Peyer's patch (tissue), 4 donors: Measurements from ENCODE around the gene ABHD2.

Source experiments
- CTCF ChIP-seq, 6 experiments: fragments of 450-650 bp in 4 of 6; fragments of 200-600 bp in 2 of 6; sonication (generic) in 1 of 6; IDR thresholded peaks; one replicate each; pipeline ENCODE4 v1.5.1; 2017 to 2019; ENCODE audit warnings: antibody characterized with exemption in 6 of 6, mild to moderate bottlenecking in 3 of 6, moderate library complexity in 1 of 6
- POLR2A ChIP-seq, 2 donors: fragments of 450-650 bp; IDR thresholded peaks; one replicate each; pipeline ENCODE4 v1.5.1; 2017; ENCODE audit warnings: antibody characterized with exemption in 2 of 2, mild to moderate bottlenecking in 2 of 2, moderate library complexity in 2 of 2

DNA sequence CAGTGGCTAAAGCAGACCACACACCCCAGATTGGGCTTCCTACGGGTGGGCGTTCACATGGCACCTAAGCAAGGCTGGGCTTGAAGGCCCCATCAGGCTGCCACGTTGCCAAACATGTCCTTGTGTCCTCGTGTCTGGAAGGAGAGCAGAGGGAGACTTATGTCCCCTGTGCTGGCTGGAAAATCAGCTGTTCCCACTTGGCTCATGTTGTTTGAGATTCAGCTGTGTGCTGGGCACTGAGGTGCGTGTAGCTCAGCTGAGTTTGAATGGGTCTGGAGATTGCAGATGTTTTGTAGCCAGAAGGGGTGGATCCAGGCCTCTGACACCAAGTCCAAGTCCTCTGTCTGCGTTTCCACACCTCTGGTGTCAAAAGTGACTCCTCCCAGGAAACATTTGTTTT lies 98.5 kb downstream of the ABHD2 start:
- TF ChIP-seq CTCF (IDR thresholded peaks at IDR 0.05): no peak
- no peak for TF ChIP-seq POLR2A (IDR thresholded peaks at IDR 0.05)
